C4-2B (cell line): Measurements from ENCODE around the gene DICER1.

Experiments
- CTCF ChIP-seq: fragments of 450-650 bp; conservative IDR thresholded peaks from 2 replicates; pipeline ENCODE4 v1.5.1; 2017; ENCODE audit warnings: mild to moderate bottlenecking
- ZFX ChIP-seq: fragments of 450-650 bp; IDR thresholded peaks from 2 replicates; pipeline ENCODE4 v1.6.1; 2017

GRCh38 chr14:95117937-95118721 lies 39.2 kb downstream of the DICER1 start:
- TF ChIP-seq CTCF: no peak
- no peak for TF ChIP-seq ZFX
